CD14-positive monocyte (primary cell): ENCODE data around the gene ECHDC3. TPM values are rescaled to one million over a fixed set of nuclear protein-coding genes. Genes with fewer than 3 reads are reported as not detected.

Source experiments
- DNase-seq, 3 donors: peaks; one replicate each; pipeline ENCODE4 v3.0.0-alpha.2; 2011 to 2022
- H2AFZ ChIP-seq: 2 replicates; pipeline ENCODE4 v1.6.0; 2012; ENCODE audit warnings: mild to moderate bottlenecking, low read depth, low read length, inconsistent platforms; ENCODE audit not compliant: insufficient read depth, poor library complexity, severe bottlenecking
- H3K27ac ChIP-seq, 2 donors: 1 replicate in 1 of 2; 2 replicates in 1 of 2; pipeline ENCODE4 v1.5.1; 2012 to 2013; ENCODE audit warnings: low read length in 2 of 2, control low read depth in 1 of 2, inconsistent platforms in 1 of 2, low read depth in 1 of 2, mild to moderate bottlenecking in 1 of 2
- H3K27me3 ChIP-seq, 2 donors: one replicate each; pipeline versions ENCODE4 v1.6.0 to v1.6.1; 2011 to 2013; ENCODE audit warnings: low read length in 2 of 2; ENCODE audit not compliant: control insufficient read depth in 2 of 2, insufficient read depth in 2 of 2
- H3K36me3 ChIP-seq, 2 donors: replicated peaks in 1 of 2; 1 replicate in 1 of 2; 2 replicates in 1 of 2; pipeline versions ENCODE4 v1.5.1 to v1.6.1; 2012 to 2013; ENCODE audit warnings: low read length in 2 of 2, control low read depth in 1 of 2, inconsistent platforms in 1 of 2, mild to moderate bottlenecking in 1 of 2; ENCODE audit not compliant: insufficient read depth in 2 of 2, control insufficient read depth in 1 of 2
- H3K4me1 ChIP-seq, 2 donors: 1 replicate in 1 of 2; 2 replicates in 1 of 2; pipeline versions ENCODE4 v1.5.1 to v1.6.1; 2012 to 2013; ENCODE audit warnings: low read length in 2 of 2, control low read depth in 1 of 2, inconsistent platforms in 1 of 2, mild to moderate bottlenecking in 1 of 2, moderate library complexity in 1 of 2; ENCODE audit not compliant: insufficient read depth in 2 of 2, control insufficient read depth in 1 of 2
- H3K4me2 ChIP-seq: replicated peaks from 2 replicates; pipeline ENCODE3; 2012; ENCODE audit warnings: low read length, moderate library complexity, mild to moderate bottlenecking; ENCODE audit not compliant: poor library complexity, severe bottlenecking; ENCODE audit errors: extremely low read depth
- H3K4me3 ChIP-seq, 3 experiments: fragments of 200-600 bp in 1 of 3; sonication (generic) in 1 of 3; replicated peaks in 1 of 3; 1 replicate in 2 of 3; 2 replicates in 1 of 3; pipeline ENCODE4 v1.5.1; 2011 to 2013; ENCODE audit warnings: low read length in 3 of 3, mild to moderate bottlenecking in 3 of 3, control low read depth in 2 of 3, low read depth in 2 of 3, inconsistent platforms in 1 of 3, moderate library complexity in 1 of 3
- H3K79me2 ChIP-seq: 2 replicates; pipeline ENCODE4 v1.6.0; 2012; ENCODE audit warnings: mild to moderate bottlenecking, control low read depth, inconsistent platforms, low read length, moderate library complexity; ENCODE audit not compliant: insufficient read depth
- H3K9ac ChIP-seq: 2 replicates; pipeline ENCODE4 v1.6.0; 2017; ENCODE audit warnings: low read length, mild to moderate bottlenecking; ENCODE audit not compliant: insufficient read depth, poor library complexity, severe bottlenecking
- H3K9me3 ChIP-seq, 2 donors: replicated peaks in 1 of 2; 1 replicate in 1 of 2; 2 replicates in 1 of 2; pipeline versions ENCODE4 v1.5.1 to v1.6.1; 2012 to 2013; ENCODE audit warnings: low read length in 2 of 2, control low read depth in 1 of 2; ENCODE audit not compliant: control insufficient read depth in 1 of 2, insufficient read depth in 1 of 2
- H4K20me1 ChIP-seq: 2 replicates; pipeline ENCODE4 v1.6.0; 2012; ENCODE audit warnings: mild to moderate bottlenecking, low read length, control low read depth, moderate library complexity; ENCODE audit not compliant: insufficient read depth
- H3K27ac Mint-ChIP-seq, 7 donors: one replicate each; pipeline ENCODE4 v1.8.0; 2020; ENCODE audit warnings: mild to moderate bottlenecking in 7 of 7, mixed read lengths in 7 of 7, moderate library complexity in 6 of 7, inconsistent platforms in 2 of 7
- H3K27me3 Mint-ChIP-seq, 3 donors: one replicate each; pipeline ENCODE4 v1.8.0; 2021 to 2022; ENCODE audit warnings: low read depth in 3 of 3, mild to moderate bottlenecking in 3 of 3, mixed read lengths in 3 of 3, moderate library complexity in 3 of 3, inconsistent platforms in 1 of 3
- H3K36me3 Mint-ChIP-seq, 2 donors: one replicate each; pipeline ENCODE4 v1.8.0; 2020; ENCODE audit warnings: mixed read lengths in 2 of 2, inconsistent platforms in 1 of 2, mild to moderate bottlenecking in 1 of 2
- H3K4me1 Mint-ChIP-seq: one replicate; pipeline ENCODE4 v1.8.0; 2020; ENCODE audit warnings: mild to moderate bottlenecking, mixed read lengths
- H3K4me3 Mint-ChIP-seq, 2 donors: one replicate each; pipeline ENCODE4 v1.8.0; 2020; ENCODE audit warnings: mild to moderate bottlenecking in 2 of 2, mixed read lengths in 2 of 2, moderate library complexity in 1 of 2
- H3K9me3 Mint-ChIP-seq, 7 donors: one replicate each; pipeline ENCODE4 v1.8.0; 2020 to 2022; ENCODE audit warnings: mixed read lengths in 7 of 7, mild to moderate bottlenecking in 6 of 7, moderate library complexity in 6 of 7, inconsistent platforms in 2 of 7
- CTCF ChIP-seq: fragments of 200-600 bp; IDR thresholded peaks from one replicate; pipeline ENCODE4 v1.8.0; 2022; ENCODE audit warnings: antibody characterized with exemption, mild to moderate bottlenecking
- WGBS: methylation state at CpG from one replicate; pipeline ENCODE4 v1.1.5; 2013; ENCODE audit warnings: missing lambda C conversion rate; ENCODE audit not compliant: insufficient coverage; 5-methylcytosine and 5-hydroxymethylcytosine counted together
- intact Hi-C, 2 donors: fragments of 100-400 bp; cut with micrococcal nuclease; formaldehyde crosslinking; loops; one replicate each; pipeline versions ENCODE4 v1.15.0 to v1.15.1; 2023
- polyA plus RNA-seq, 3 donors: library from polyadenylated mRNA; depleted of rRNA in 1 of 3; unstranded in 2 of 3; stranded (reverse) in 1 of 3; fragments of 300-500 nt in 2 of 3; fragments of >200 nt in 1 of 3; fragmentation: Illumina TruSeq in 2 of 3; gene quantifications; 1 replicate in 2 of 3; 2 replicates in 1 of 3; pipeline ENCODE4 v1.2.3, GENCODE V29; 2012 to 2021

Gene ECHDC3
- polyA plus RNA-seq, 3 donors, result 9.2 to 10.6 (median 9.4) TPM

- intact Hi-C loops, result no loop called here
Observed at GRCh38 chr10:11804336-11804735, 62.2 kb downstream of the ECHDC3 start.

GRCh38 chr10:11805792-11806191 is 63.6 kb downstream of the ECHDC3 start:
- 100% methylated on average over 3 of the region's 4 CpGs for WGBS
- H2AFZ ChIP-seq, result no peak overlapping the region
- Mint-ChIP-seq H3K27ac (no peak overlapping the region), H3K4me3 (no peak overlapping the region), H3K27me3 (peaks cover 0 to 4% (median 0%) of the 10 kb centered on the region in 3 donors), H3K36me3 (no peaks in the 10 kb centered on the region), H3K4me1 (no peaks in the 10 kb centered on the region), H3K9me3 (peaks cover 0 to 2% (median 0%) of the 10 kb centered on the region in 7 donors)
- H3K79me2 ChIP-seq, result no peaks in the 10 kb centered on the region
- intact Hi-C loops, result no loop called here
- no peak overlapping the region for H3K4me2 ChIP-seq
- no peak for DNase-seq
- no peaks in the 10 kb centered on the region for H4K20me1 ChIP-seq
- TF ChIP-seq CTCF, result no peak
- H3K4me1 ChIP-seq, result no peaks in the 10 kb centered on the region
- no peaks in the 10 kb centered on the region for H3K27me3 ChIP-seq
- H3K9ac ChIP-seq, result no peak overlapping the region
- no peaks in the 10 kb centered on the region for H3K36me3 ChIP-seq
- no peak overlapping the region for H3K4me3 ChIP-seq
- no peaks in the 10 kb centered on the region for H3K9me3 ChIP-seq
- no peak overlapping the region for H3K27ac ChIP-seq

More at GRCh38 chr10:11804336-11804735, 62.2 kb downstream of the ECHDC3 start:
- Mint-ChIP-seq H3K4me1 (no peaks in the 10 kb centered on the region), H3K4me3 (no peak overlapping the region), H3K36me3 (no peaks in the 10 kb centered on the region), H3K27me3 (peaks cover 0 to 4% (median 0%) of the 10 kb centered on the region in 3 donors), H3K27ac (no peak overlapping the region), H3K9me3 (peaks cover 0 to 2% (median 0%) of the 10 kb centered on the region in 7 donors)
- Histone ChIP-seq H3K9me3 (no peaks in the 10 kb centered on the region), H3K9ac (no peak overlapping the region), H3K4me2 (no peak overlapping the region), H3K36me3 (no peaks in the 10 kb centered on the region), H3K4me3 (no peak overlapping the region), H3K79me2 (no peaks in the 10 kb centered on the region), H3K4me1 (no peaks in the 10 kb centered on the region), H4K20me1 (no peaks in the 10 kb centered on the region), H3K27me3 (no peaks in the 10 kb centered on the region), H2AFZ (no peak overlapping the region), H3K27ac (no peak overlapping the region)
- no peak for DNase-seq
- 93% methylated on average over 15 of the region's 16 CpGs for WGBS
- no peak for TF ChIP-seq CTCF
